Measurements from ENCODE around the gene ST6GAL2. TPM values are rescaled to one million over a fixed set of nuclear protein-coding genes. Genes with fewer than 3 reads are reported as not detected.
A peak's percentile ranks its signal among the peaks of the same experiment; 100 is the strongest.

The ST6GAL2 gene
- polyA plus RNA-seq, 2 of the 4 experiments (the other 2 are of a cell fraction): 26.2 to 52.6 TPM

DNA sequence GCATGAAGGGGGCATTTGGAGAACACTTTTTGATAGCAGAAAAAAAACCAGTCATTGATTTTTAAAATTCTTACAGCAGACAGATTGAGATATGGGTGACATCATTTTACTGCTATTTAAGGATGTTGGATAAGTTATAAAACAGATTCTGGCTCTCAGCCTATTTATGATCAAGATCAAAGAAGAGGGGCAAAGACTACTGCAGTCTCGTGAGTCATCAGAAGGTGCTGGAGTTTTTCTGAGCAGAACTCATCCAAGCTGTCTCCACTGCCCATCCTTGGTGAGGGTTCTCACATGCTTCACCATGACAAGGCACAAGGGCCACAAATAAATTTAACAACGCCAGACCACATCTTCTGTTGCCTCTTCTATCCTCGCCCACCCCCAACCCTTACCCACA lies 58.8 kb downstream of the ST6GAL2 start:
- Histone ChIP-seq H3K9me3 (0 out of 3 replicates have a peak, but pooled peaks cover 4% of the 10 kb centered on the region), H3K4me1 (peaks cover 15% of the 10 kb centered on the region), H3K4me3 (no peak overlapping the region), H3K27ac (peak overlapping the region; percentile 43 to 49; a peak in 4 of 6 replicates), H3K4me2 (peak overlapping the region; percentile 32; the same call in 2 of the 3 replicates)
- 78% methylated on average over 3 of the region's 3 CpGs for WGBS (ENCODE audit: missing lambda C conversion rate)
- no peak for FAIRE-seq
- DNase-seq (ENCODE audit: low read depth in 1 of 2, low spot score in 1 of 2): peak in 1 of 2 experiments; percentile 44
- peak in 1 of 2 experiments; percentile 63; a peak in 3 of 6 replicates for ATAC-seq
- TF ChIP-seq FOSL2 (IDR thresholded peaks at IDR 0.05) (peak; percentile 25; the same call in 1 of the 2 replicates), FOSL2 (CRISPR knock-in tag; IDR thresholded peaks at IDR 0.05) (no peak), JUNB (IDR thresholded peaks at IDR 0.05) (0 out of 2 replicates have a peak, but pooled peaks have one; percentile 19), MAFK (IDR thresholded peaks at IDR 0.05; ENCODE audit: partially characterized antibody) (no peak)
- POLR2A ChIA-PET: no interaction called here
- CTCF ChIA-PET: no interaction called here

DNA sequence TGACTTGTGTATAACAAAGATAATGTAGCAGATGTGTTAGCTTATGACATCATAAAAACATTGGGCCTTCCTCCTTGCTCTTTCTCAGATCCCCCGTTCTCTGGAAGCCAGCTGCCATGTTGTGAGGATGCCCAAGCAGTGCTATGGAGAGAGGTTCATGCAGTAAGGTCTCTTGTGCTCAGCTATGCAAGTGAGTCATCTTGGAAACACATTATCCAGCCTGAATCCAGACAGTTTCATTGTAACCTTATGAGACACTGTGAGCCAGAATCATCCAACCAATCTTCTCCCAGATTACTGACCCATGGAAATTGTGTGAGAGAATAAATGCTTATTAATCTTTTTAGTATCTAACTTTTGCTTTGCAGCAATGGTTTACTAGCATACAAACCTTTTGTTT lies 60.8 kb downstream of the ST6GAL2 start:
- Histone ChIP-seq H3K4me1 (peaks cover 15% of the 10 kb centered on the region), H3K4me2 (no peak overlapping the region), H3K27ac (no peak overlapping the region), H3K4me3 (no peak overlapping the region), H3K9me3 (0 out of 3 replicates have a peak, but pooled peaks cover 4% of the 10 kb centered on the region)
- ChIA-PET CTCF (no interaction called here), POLR2A (no interaction called here)
- no peak for ATAC-seq
- 69% methylated on average over 1 of the region's 1 CpG for WGBS (ENCODE audit: missing lambda C conversion rate)
- no peak for TF ChIP-seq CBX2 (IDR thresholded peaks at IDR 0.05; ENCODE audit: borderline replicate concordance, low read depth)
- TF ChIP-seq JUN (IDR thresholded peaks at IDR 0.05): no peak
- TF ChIP-seq, protein P1, sequence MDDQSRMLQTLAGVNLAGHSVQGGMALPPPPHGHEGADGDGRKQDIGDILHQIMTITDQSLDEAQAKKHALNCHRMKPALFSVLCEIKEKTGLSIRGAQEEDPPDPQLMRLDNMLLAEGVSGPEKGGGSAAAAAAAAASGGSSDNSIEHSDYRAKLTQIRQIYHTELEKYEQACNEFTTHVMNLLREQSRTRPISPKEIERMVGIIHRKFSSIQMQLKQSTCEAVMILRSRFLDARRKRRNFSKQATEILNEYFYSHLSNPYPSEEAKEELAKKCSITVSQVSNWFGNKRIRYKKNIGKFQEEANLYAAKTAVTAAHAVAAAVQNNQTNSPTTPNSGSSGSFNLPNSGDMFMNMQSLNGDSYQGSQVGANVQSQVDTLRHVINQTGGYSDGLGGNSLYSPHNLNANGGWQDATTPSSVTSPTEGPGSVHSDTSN (IDR thresholded peaks at IDR 0.05): no peak
- TF ChIP-seq, protein P2, sequence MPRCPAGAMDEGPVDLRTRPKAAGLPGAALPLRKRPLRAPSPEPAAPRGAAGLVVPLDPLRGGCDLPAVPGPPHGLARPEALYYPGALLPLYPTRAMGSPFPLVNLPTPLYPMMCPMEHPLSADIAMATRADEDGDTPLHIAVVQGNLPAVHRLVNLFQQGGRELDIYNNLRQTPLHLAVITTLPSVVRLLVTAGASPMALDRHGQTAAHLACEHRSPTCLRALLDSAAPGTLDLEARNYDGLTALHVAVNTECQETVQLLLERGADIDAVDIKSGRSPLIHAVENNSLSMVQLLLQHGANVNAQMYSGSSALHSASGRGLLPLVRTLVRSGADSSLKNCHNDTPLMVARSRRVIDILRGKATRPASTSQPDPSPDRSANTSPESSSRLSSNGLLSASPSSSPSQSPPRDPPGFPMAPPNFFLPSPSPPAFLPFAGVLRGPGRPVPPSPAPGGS (IDR thresholded peaks at IDR 0.05): no peak
- no peak for TF ChIP-seq EP300 (IDR thresholded peaks at IDR 0.05)
- no peak for TF ChIP-seq RNF2 (IDR thresholded peaks at IDR 0.05; ENCODE audit: borderline replicate concordance, low read depth)
- TF ChIP-seq BHLHE40 (IDR thresholded peaks at IDR 0.05; ENCODE audit: low read depth, low read length): no peak
- TF ChIP-seq KDM1A (IDR thresholded peaks at IDR 0.05; ENCODE audit: low read depth): no peak
- TF ChIP-seq TP53 (CRISPR knock-in tag; IDR thresholded peaks at IDR 0.05): no peak
- FAIRE-seq: no peak
- peak in 1 of 2 experiments; percentile 17 for DNase-seq (ENCODE audit: low read depth in 1 of 2, low spot score in 1 of 2)

DNA sequence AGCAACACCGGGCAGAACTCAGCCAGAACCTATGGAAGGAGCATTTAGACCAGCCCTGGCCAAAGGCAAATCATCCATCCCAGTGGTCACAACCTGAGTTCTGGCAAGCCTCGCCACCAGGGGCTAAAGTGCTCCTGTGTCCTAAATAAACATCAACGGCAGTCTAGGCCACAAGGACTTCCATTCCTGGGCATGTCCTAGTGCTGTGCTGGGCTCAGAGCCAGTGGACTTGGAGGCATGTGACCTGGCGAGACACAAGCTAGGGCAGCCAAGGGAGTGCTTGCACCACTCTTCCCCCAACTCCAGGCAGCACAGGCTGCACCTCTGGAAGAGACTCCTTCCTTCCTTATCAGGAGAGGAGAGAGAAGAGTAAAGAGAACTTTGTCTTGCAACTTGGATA lies 69.0 kb downstream of the ST6GAL2 start:
- H3K4me1 ChIP-seq: peaks cover 18% of the 10 kb centered on the region
- CTCF ChIA-PET: interaction anchor here (0.9 kb wide), 1 partner anchor 151 kb away, joined by 3 read pairs; no protein-coding TSS in a partner anchor
- WGBS (ENCODE audit: missing lambda C conversion rate): 66% methylated on average over 3 of the region's 4 CpGs
- DNase-seq (ENCODE audit: low read depth in 1 of 2, low spot score in 1 of 2) (no peak), ATAC-seq (no peak; a peak in 1 of 6 replicates), FAIRE-seq (no peak)
- H3K4me2 ChIP-seq: no peak overlapping the region
- H3K27ac ChIP-seq: no peak overlapping the region
- H3K4me3 ChIP-seq: no peak overlapping the region
- no peaks in the 10 kb centered on the region for H3K9me3 ChIP-seq
- POLR2A ChIA-PET: no interaction called here
- TF ChIP-seq, protein P3, sequence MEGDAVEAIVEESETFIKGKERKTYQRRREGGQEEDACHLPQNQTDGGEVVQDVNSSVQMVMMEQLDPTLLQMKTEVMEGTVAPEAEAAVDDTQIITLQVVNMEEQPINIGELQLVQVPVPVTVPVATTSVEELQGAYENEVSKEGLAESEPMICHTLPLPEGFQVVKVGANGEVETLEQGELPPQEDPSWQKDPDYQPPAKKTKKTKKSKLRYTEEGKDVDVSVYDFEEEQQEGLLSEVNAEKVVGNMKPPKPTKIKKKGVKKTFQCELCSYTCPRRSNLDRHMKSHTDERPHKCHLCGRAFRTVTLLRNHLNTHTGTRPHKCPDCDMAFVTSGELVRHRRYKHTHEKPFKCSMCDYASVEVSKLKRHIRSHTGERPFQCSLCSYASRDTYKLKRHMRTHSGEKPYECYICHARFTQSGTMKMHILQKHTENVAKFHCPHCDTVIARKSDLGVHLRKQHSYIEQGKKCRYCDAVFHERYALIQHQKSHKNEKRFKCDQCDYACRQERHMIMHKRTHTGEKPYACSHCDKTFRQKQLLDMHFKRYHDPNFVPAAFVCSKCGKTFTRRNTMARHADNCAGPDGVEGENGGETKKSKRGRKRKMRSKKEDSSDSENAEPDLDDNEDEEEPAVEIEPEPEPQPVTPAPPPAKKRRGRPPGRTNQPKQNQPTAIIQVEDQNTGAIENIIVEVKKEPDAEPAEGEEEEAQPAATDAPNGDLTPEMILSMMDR (IDR thresholded peaks at IDR 0.05): no peak
- TF ChIP-seq SREBF2 (IDR thresholded peaks at IDR 0.05) (no peak), NR3C1 (IDR thresholded peaks at IDR 0.05) (no peak), PHF8 (IDR thresholded peaks at IDR 0.05; ENCODE audit: borderline replicate concordance, low read depth) (no peak), CBX8 (IDR thresholded peaks at IDR 0.05) (no peak), EHF (CRISPR knock-in tag; IDR thresholded peaks at IDR 0.05) (no peak), ESRRA (IDR thresholded peaks at IDR 0.05; ENCODE audit: borderline replicate concordance, low read length) (no peak), POLR2A (IDR thresholded peaks at IDR 0.05; ENCODE audit: low read length) (no peak), NFE2L2 (conservative IDR thresholded peaks at IDR 0.05; ENCODE audit: low read length) (no peak), CEBPB (IDR thresholded peaks at IDR 0.05) (no peak), FOSL2 (IDR thresholded peaks at IDR 0.05) (no peak), FOSL2 (CRISPR knock-in tag; IDR thresholded peaks at IDR 0.05) (no peak), FOSB (CRISPR knock-in tag; IDR thresholded peaks at IDR 0.05) (no peak), MYC (IDR thresholded peaks at IDR 0.05; ENCODE audit: borderline replicate concordance, low read length) (no peak), RFX5 (IDR thresholded peaks at IDR 0.05) (no peak)
- TF ChIP-seq, protein P1 (IDR thresholded peaks at IDR 0.05): no peak
- TF ChIP-seq, protein P4, sequence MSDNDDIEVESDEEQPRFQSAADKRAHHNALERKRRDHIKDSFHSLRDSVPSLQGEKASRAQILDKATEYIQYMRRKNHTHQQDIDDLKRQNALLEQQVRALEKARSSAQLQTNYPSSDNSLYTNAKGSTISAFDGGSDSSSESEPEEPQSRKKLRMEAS (IDR thresholded peaks at IDR 0.05): no peak
- TF ChIP-seq, protein P5, sequence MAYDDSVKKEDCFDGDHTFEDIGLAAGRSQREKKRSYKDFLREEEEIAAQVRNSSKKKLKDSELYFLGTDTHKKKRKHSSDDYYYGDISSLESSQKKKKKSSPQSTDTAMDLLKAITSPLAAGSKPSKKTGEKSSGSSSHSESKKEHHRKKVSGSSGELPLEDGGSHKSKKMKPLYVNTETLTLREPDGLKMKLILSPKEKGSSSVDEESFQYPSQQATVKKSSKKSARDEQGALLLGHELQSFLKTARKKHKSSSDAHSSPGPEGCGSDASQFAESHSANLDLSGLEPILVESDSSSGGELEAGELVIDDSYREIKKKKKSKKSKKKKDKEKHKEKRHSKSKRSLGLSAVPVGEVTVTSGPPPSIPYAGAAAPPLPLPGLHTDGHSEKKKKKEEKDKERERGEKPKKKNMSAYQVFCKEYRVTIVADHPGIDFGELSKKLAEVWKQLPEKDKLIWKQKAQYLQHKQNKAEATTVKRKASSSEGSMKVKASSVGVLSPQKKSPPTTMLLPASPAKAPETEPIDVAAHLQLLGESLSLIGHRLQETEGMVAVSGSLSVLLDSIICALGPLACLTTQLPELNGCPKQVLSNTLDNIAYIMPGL (CRISPR knock-in tag; IDR thresholded peaks at IDR 0.05; ENCODE audit: borderline replicate concordance): no peak
- TF ChIP-seq, protein P6, sequence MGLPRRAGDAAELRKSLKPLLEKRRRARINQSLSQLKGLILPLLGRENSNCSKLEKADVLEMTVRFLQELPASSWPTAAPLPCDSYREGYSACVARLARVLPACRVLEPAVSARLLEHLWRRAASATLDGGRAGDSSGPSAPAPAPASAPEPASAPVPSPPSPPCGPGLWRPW (IDR thresholded peaks at IDR 0.05): no peak
